HuH-7 (cell line): ENCODE measurements around the gene COL4A1.

Experiments used
- DNase-seq: peaks from one replicate; pipeline ENCODE4 v3.0.0; 2011; ENCODE audit warnings: low spot score

Gene COL4A1

DNA sequence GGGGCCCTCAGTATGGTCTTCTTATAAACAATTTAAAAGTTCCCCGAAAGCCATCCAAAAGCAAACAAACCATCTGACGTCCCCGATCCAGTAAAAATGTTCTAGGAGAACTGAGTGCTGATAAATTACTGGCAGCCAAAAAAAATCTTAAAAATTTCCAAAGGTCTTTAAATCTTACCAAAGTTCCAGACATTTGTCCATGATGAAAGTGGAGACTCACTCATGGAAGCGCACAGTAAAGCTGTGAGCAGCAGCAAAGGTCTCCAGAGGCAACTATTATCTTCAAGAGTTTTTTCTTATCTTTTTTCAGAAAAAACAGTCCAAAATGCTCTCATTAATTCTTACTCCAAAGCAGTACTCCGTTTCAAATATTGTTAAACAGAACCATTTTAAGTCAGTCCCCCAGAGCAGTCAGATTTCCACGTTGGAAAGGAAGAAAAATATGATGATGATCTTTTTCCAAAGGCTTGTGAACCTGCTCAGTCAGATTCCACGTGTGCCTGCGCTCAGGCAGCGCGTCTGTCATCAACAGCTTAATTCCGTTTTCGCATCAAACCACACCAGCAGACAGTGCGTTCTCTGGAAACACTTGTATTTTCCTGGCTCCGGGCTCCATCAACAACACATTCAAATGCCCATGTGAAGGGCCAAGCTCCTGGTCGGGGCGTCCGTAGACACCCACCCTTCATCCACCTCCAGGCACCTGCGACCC, 85.4 kb downstream of the COL4A1 start:
- no peak for DNase-seq

DNA sequence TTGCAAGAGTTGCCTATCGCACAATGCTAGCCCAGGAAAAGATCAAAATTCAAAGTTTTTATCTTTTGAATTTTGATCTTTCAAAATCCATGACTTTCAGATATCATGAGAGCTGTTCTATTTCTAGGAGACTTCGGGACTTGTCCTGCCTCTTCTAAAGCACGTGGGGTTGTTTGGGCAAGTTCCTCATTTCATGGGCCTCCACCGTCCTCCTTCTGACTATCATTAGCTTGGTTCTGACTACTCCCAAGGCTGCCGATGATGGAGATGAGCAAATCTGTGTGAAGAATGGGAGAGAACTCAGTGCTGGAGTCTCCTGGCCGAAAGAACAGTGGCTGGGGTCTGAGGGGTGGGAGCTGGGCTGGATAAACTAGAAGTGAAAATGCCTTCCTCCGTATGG, 86.5 kb downstream of the COL4A1 start:
- no peak for DNase-seq

DNA sequence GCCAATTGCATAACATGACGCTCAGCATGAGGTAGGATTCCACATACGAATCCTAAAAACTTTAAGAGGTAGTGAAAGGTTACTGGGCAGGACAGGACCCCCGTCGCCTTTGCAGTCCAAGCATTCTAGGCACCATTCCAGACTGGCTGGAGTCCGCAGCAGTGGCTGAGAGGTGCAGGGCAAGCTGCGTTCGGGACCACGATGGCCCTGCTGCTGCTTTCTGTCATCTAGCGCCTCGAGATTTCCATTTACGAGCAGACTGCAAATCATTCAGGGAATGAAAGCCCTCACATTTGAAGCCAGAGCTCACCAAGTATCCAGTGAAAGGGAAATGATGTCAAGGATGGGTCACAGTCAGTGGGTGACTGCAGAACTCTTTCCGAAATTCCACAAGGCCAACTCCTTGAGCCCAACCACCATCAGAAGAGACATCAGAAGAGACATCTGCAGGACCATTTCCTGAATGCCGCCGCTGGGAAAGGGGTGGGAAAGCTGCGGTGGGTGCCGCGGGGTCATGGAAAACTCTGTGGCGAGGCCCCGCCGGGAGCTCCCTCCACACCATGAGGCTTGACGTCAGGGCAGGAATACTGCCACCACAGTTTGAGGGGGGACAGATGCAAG, 88.3 kb downstream of the COL4A1 start:
- DNase-seq = no peak

DNA sequence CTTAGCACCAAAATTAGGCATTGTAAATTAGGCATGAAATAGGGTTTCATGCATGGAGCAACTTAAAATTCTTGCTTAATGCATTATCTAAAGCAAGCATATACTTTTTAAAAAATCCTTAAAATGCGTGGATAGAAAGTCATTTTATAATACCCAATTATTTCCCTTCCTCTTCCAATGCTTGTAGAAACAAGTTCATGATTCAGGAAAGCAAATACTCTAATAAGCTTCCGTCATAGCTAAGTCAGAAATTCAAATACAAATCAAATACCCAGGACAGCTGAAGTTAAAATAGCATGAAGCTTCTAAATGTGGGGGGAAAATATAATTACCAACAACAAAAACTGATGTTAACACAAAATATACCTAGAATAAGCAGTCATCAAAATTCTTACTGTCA, 89.1 kb downstream of the COL4A1 start:
- no peak for DNase-seq

DNA sequence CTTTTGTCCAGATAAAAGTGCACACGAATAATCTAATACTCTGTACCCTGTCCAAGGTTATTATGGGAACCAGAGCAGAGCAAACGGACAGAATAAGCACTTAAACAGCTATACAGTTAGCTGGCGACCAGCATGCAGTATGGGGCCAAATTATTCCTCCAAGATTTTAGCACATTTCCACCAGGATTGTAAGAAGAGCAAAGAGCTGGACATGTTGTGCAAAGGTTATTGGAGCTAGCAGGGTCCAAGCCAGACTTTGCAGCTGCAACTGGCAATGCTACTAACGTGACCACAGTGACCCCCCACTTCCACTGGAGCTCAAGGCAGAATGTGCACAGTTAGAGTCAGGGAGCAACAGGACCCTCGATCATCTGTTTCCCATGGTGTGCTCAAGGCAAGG, 89.9 kb downstream of the COL4A1 start:
- DNase-seq = no peak

DNA sequence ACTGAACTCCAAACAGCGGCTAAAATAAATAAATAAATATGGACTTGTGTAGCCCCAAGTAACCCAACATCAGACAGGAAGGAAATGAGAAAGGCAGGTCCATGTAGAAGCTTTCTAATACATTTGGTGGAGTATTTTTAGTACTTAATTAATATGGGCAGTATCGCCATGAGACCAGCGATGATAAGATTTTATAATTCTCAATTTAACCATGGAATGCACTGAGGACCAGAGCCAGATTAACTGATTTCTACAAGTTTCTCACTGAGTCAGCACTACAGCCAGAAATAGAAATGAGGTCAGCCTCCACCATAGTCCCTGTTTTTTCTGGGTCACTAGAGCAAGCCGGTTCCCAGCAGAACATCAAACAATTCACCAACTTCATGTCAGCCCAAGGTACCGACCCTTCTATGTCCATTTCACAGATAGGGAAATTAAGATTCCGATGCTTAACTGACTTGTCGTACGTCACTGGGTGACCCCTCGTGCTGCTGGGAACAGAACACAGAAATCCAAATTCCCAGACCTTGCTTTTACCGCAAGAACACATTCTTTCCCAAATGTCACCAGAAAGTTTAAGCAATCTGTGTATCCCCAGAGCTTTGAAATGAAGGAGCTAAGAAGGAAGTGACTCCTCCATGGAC, 90.4 kb downstream of the COL4A1 start:
- DNase-seq = no peak

DNA sequence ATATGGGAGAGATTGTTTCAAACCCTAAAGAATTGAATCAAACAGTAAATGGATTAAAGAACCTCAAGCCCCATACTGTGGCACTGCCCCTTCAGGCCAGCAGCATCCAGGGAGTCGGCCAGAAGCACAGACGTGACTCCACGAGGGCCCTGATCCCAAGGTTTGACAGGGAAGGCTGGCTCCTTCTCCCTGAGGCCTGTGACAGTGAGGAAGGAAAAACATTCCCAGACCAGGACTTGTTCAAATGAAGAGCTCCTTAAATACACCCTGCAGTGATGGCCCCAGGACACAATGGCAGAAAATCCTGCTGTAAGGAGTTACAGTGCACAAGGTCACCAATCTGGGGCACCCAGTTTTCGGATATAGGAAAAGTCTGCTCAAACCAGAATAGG, 91.0 kb downstream of the COL4A1 start:
- DNase-seq = no peak

DNA sequence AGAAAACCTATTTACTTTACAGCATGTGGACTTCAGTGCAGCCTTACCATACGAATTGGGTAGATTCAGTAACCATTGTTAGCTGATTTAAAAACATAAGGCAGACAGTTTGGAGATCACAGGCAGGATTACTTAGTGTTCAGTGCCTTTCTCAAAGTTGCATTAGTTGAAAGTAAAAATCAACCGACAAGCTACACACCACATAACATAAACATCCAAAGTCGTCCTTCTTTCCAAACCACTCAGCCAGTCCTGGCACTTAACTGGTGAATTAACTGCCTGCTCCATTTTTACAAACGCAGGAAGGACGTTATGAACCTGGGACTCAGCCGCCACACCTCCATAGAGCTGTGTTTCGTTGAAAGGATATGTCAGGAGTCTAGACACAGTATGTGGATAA, 91.4 kb downstream of the COL4A1 start:
- DNase-seq = no peak

DNA sequence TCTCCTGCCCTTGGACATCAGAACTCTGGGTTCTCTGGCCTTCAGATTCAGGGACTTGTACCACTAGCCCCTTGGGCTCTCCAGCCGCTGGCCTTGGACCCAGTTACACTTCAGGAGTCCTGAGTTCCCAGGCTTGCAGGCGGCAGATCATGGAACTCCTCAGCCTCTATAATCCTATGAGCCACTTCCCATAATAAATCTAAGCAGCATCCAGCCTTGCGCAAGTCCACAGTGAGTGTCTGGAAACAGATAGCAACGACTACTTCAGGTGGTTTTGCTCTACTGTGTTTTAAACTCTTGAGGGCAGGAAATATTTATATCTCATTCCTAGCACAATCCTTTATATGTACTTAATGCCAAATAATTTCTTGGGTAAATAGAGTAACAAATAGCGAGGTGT, 92.3 kb downstream of the COL4A1 start:
- no peak for DNase-seq

DNA sequence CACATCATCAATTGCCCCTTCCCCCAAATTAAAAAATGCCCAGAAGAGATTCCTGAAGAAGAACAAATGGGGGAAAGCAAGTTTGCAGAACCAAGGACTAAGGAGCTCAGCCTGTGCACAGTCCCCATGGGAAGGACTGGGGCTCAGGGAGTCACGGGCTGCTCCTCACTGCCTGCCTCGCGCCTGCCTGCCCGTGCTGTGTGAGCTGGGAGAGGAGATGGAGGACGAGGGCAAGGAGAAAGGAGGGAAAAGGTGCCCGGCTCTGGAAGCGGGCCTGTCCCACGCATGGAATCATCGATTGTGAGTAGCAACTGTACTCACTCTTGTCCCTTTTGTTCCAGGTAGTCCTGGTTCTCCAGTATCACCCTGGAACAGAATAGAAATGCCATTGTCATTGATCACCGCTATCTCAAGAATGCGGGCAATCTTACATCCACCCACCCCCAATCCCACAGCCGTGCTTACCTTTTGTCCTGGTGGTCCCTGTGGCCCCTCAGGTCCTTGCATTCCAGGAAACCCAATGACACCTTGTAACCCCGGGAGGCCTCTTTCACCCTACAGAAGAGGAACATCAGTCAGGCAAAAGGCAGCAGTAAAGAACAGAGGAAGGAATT, 93.4 kb downstream of the COL4A1 start:
- no peak for DNase-seq

DNA sequence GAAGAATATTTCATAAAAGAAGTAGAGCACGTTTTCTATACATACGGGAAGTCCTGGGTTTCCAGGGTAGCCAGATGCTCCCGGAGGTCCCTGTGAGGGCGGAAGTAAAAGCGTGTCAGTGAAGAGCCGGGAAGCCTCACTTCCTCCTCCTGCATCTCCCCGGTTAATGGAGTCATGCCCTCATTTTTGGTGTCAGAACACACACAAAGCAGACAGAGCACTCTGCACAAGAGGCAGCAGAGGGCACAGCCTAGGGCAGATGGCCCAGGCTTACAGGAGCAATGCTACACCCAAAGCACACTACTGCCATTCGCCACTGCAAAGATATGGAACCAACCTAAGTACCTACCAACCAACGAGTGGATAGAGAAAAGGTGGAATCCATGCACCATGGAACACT, 94.4 kb downstream of the COL4A1 start:
- DNase-seq = no peak

DNA sequence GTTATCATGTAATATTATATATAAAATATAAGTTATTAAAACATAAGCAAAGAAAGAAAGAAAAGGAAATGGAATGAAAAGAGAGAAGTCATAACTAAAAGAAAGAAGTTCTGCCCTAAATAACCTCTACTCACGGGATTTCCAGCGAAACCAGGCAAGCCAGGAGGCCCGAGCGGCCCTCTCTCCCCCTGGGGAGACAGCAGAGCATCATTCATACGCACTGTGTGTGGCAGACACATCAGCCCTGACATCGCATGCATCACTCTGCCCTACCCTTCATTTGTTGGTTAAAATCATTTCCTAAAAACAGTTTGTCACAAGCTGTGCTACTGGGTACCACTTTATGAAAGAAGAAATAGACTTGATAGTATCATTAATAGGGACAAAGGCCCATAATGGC, 95.2 kb downstream of the COL4A1 start:
- no peak for DNase-seq

DNA sequence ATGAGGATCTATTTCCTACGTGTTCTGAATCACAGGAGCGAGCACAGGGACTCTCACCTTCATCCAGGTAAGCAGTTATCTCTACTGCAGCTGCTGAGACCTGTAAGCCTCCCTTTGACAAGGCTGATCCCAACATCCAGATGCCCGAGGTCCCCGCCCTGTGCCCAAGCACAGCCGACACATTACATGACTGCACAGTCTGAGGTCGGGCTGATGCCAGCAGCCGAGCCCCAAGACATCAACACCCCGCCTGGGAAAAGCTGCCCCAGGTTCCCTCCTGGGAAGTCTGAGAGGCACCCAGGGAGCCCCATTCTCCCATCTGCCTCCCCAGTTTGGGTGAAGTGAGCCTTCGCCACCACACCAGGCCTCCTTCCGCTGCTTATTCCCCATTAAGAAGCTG, 95.9 kb downstream of the COL4A1 start:
- no peak for DNase-seq

DNA sequence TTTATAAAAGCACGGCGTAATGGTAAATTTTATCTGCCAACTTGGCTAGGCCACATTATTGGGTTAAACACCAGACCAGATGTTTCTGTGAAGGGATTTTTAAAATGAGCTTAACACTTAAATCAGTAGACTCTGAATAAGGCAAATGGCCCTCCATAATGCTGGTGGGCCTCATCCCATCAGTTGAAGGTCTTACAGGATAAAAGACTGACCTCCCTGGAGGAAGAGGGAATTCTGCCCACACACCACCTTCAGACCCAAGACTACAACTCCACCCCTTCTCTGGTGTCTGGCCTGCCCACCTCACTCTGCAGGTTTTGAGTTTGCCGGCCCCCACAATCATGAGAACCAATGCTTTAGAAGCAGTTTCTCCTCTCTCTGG, 96.4 kb downstream of the COL4A1 start:
- no peak for DNase-seq

DNA sequence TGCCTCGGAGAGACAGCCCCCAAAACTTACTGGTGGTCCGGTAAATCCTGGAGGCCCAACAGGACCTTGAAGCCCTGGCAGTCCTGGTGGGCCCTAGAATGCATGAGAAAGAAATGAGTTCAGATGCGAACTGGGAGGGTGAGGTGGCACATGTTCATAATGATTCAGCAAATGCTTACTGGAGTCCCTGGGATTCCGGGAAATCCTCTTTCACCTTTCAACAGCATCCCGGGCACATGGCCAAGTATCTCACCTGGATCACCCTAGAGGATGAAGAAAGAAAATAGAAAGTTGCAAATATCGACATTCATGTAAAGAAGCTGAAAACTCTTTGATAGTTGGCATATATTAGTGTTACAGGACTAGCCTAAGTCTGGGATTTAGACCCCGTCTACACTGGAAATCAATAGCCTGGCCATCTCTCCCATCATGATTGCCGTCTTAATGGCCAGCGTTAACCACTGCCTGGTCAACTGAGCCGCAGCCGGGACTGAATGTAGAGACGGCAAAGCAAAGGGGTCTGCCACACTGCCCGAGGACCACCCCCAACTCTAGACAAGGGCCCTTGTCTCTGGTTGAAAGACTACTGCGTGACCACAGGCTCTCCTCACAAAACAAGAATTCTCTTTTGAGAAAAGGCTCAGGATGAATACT, 96.9 kb downstream of the COL4A1 start:
- DNase-seq = no peak

DNA sequence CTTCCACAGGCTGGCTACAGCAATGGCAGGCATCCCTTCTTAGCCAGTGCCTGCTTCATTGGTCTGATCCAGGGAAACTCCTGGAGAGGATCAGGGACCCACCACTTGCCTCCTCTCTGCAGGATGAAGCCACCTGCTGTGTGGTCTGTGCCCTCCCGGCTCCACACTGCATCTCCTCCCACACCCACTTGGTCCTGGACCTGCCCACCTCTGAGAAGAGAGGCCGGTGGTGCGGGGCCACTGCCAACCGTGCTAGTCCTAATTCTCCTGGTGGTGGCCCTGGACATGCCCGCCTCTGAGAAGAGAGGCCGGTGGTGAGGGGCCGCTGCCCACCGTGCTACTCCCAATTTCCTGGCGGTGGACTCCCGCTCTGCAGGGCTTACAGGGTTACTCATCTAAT, 98.8 kb downstream of the COL4A1 start:
- no peak for DNase-seq

DNA sequence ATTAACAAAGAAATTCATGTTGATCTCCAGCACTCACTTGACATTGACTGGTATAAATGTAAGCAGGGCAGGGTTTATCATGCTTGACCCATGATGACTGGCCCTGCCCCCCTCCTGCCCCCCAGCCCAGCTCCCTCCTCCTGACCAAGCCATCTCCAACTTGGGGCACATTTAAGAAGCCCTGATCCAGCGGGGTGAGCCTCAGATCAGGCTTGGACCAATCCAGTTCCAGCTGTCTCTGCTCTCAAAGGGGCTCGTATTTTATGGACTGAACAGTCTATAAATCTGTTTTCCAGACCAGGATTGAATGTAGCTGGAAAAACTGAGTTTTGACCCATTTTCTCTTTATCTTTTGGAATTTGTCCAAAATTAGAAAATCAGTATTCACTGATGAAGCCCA, 100.0 kb downstream of the COL4A1 start:
- no peak for DNase-seq

DNA sequence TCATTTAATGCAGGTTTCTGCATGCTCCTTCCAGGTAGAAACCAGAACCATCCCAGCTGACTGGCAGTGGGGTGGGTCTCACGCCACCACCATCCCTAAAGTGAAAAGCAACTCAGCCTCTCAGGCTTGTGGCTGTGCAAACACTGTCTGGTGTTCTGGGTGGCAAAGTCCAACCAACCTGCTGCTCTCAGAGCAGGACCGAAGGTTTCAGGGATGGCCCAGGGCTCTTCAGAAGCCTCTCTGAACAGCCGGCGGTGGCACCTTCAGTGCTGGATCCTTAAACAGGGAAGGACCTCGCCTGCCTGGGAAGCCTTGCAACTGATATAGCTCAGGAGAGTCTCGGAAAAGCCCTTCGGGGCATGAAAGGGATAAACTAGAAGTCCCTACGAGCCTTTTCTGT, 100.8 kb downstream of the COL4A1 start:
- DNase-seq = no peak

DNA sequence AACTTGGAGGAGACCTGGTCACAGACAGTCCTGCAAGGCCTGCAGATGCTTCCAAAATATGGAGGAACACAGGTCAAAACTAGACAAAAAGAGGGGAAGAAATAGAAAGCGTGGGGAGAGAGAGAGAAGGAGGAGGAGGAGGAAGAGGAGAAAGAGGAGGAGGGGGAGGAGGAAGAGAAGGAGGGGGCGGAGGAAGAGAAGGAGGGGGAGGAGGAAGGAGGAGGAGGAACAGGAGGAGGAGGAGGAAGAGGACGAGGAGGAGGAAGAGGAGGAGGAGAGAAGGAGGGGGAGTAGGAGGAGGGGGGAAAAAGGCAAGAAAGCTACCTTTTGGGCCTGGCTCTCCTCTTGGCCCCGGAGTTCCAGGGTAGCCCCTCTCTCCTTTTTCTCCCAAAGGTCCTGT, 105.8 kb downstream of the COL4A1 start:
- no peak for DNase-seq

DNA sequence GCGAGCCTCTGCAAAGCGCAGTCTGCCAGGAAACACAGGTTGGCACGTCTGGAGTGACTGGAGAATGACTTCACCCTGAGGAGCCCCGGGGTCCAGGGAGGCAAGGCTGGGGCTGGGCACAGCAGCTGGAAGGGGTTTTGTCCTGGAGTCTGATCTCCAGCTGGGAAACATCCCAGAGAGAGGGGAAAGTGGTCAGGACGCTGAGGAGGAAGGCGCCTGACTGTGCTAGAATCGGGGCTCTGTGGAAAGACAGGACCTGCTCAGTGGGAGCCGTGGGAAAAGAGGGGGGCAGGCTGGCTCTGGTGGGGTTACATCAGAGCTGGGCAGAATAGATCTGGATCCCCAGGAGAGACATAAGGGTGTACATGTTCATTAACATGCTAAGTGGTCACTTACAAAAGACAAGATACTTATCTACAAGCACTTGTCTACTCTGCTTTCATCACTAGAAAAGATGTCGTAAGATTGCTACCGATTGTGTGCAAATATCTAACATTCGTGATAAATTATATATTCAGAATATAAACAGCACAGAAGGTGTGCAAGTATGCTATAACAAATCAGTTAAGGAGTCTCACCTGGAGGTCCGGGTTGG, 106.6 kb downstream of the COL4A1 start:
- DNase-seq = no peak

DNA sequence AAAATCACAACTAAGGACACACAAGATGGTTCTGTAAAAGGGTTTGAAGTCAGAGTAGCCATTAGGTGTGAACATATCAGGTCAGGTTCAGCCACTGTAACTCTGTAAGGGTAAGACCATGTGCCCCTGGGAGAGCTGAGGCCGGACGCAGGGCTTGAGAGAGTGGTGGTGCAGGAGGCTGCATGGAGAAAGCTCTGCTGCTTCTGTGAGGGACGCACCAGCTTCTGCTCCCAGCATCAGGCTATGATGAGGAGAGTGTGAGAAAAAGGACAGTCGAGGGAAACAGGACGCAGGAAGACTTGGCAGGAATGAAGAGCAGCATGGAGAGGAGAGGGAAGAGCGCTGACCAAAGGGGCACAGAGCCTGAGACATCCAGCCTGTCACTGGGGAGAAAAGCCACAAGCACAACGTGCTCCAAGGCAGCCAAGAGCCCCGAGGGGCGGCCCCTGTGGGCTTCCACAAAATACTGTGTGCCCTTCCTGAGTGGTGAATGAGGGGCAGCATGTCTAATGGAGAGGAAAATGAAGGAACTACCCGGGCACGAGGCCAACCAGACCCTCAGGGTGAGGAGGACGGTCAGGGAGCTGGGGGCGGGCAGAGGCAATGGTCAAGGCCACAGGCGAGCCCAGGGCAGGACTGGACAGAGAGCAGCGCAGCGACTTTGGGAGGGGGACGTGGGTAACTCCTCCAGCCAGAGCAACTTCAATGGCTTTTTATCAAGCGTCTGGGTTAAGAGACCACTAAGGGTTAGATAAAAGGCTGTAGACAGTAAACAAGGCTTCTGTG, 107.7 kb downstream of the COL4A1 start:
- no peak for DNase-seq

DNA sequence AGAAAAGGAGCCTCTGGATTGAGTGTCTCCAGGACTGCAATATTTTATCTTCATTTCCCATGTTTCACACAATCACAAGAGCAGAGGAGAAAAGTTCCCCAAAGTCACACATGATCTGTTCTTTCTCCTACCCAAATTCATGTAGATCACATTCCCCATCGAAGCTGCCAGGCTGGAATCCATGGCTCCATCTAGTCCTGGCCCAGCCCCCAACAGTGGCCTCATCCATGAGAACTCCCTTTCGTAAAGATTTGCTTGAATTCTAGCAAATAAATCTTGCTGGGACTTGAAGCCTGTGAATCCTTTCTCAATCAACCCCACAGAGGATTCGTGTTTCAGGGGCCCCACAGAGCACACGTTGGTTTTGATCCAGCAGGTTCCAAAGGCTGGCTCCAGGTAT, 109.5 kb downstream of the COL4A1 start:
- no peak for DNase-seq
